Astrocyte (in vitro differentiated cells and primary cell): ENCODE data around the gene ITLN1. TPM values are rescaled to one million over a fixed set of nuclear protein-coding genes. Genes with fewer than 3 reads are reported as not detected.
A peak's percentile ranks its signal among the peaks of the same experiment; 100 is the strongest.
"Not testable (repeated sequence)": the region's sequence is repeated elsewhere in the genome, so short reads cannot be mapped to it uniquely, and the experiment has no call there.

Experiments
- DNase-seq: peaks from one replicate; pipeline ENCODE4 v3.0.0-alpha.2; 2010; ENCODE audit warnings: low read depth
- FAIRE-seq: peaks from 2 replicates; lab custom pipeline; 2011; peaks lifted over from hg19 to GRCh38; lab: Jason Lieb, UNC
- H2AFZ ChIP-seq: 2 replicates; pipeline ENCODE4 v1.6.0; 2012; ENCODE audit warnings: low read depth, low read length, inconsistent platforms
- H3K27ac ChIP-seq: 2 replicates; pipeline ENCODE4 v1.5.1; 2011; ENCODE audit warnings: low read depth, low read length, inconsistent platforms
- H3K27me3 ChIP-seq: 2 replicates; pipeline ENCODE4 v1.6.0; 2011; ENCODE audit warnings: low read length, inconsistent platforms; ENCODE audit not compliant: insufficient read depth
- H3K36me3 ChIP-seq: 2 replicates; pipeline ENCODE4 v1.5.1; 2011; ENCODE audit warnings: low read length, inconsistent platforms; ENCODE audit not compliant: insufficient read depth
- H3K4me1 ChIP-seq: 2 replicates; pipeline ENCODE4 v1.5.1; 2011; ENCODE audit warnings: low read length, inconsistent platforms; ENCODE audit not compliant: insufficient read depth
- H3K4me2 ChIP-seq: 2 replicates; pipeline ENCODE4 v1.6.0; 2012; ENCODE audit warnings: low read length, inconsistent platforms
- H3K4me3 ChIP-seq: 2 replicates; pipeline ENCODE4 v1.5.1; 2011; ENCODE audit warnings: low read depth, mild to moderate bottlenecking, low read length, inconsistent platforms; ENCODE audit not compliant: insufficient read depth
- H3K79me2 ChIP-seq: 2 replicates; pipeline ENCODE4 v1.6.0; 2012; ENCODE audit warnings: mild to moderate bottlenecking, low read length, inconsistent platforms; ENCODE audit not compliant: insufficient read depth
- H3K9ac ChIP-seq: 2 replicates; pipeline ENCODE4 v1.6.0; 2012; ENCODE audit warnings: mild to moderate bottlenecking, low read length, inconsistent platforms
- H3K9me3 ChIP-seq: 2 replicates; pipeline ENCODE4 v1.5.1; 2012; ENCODE audit warnings: low read depth, mild to moderate bottlenecking, low read length, inconsistent platforms; ENCODE audit not compliant: insufficient read depth
- H4K20me1 ChIP-seq: 2 replicates; pipeline ENCODE4 v1.6.0; 2012; ENCODE audit warnings: low read length, inconsistent platforms; ENCODE audit not compliant: insufficient read depth
- H3K27ac Mint-ChIP-seq: one replicate; pipeline ENCODE4 v1.8.0; 2021; ENCODE audit warnings: mild to moderate bottlenecking, mixed read lengths; ENCODE audit not compliant: unreplicated experiment
- H3K27me3 Mint-ChIP-seq: one replicate; pipeline ENCODE4 v1.8.0; 2021; ENCODE audit warnings: low read depth, mixed read lengths; ENCODE audit not compliant: unreplicated experiment
- H3K36me3 Mint-ChIP-seq: one replicate; pipeline ENCODE4 v1.8.0; 2021; ENCODE audit warnings: low read depth, mixed read lengths; ENCODE audit not compliant: unreplicated experiment
- H3K4me1 Mint-ChIP-seq: one replicate; pipeline ENCODE4 v1.8.0; 2021; ENCODE audit warnings: low read depth, mixed read lengths; ENCODE audit not compliant: unreplicated experiment
- H3K4me3 Mint-ChIP-seq: one replicate; pipeline ENCODE4 v1.8.0; 2021; ENCODE audit warnings: mild to moderate bottlenecking, moderate library complexity, mixed read lengths; ENCODE audit not compliant: unreplicated experiment
- H3K9me3 Mint-ChIP-seq: one replicate; pipeline ENCODE4 v1.8.0; 2021; ENCODE audit warnings: mild to moderate bottlenecking, mixed read lengths; ENCODE audit not compliant: unreplicated experiment
- CTCF ChIP-seq: IDR thresholded peaks from 2 replicates; pipeline ENCODE4 v1.5.1; 2011; ENCODE audit warnings: low read depth, mild to moderate bottlenecking, inconsistent platforms, low read length, moderate library complexity; ENCODE audit not compliant: insufficient read depth
- EZH2 ChIP-seq: IDR thresholded peaks from 2 replicates; pipeline ENCODE4 v1.6.1; 2012; ENCODE audit warnings: mild to moderate bottlenecking, low read length, inconsistent platforms; ENCODE audit not compliant: insufficient read depth
- total RNA-seq: library from RNA; stranded (reverse); gene quantifications from 2 replicates; pipeline ENCODE4 v1.2.1, GENCODE V29; 2021

ITLN1 gene
- total RNA-seq, 1 donor from 2014 or later: not detected

GRCh38 chr1:160894368-160895135, 9.6 kb upstream of the ITLN1 start:
- not testable (repeated sequence) for H3K9me3 ChIP-seq, H3K27ac Mint-ChIP-seq, H3K36me3 ChIP-seq, H3K27ac ChIP-seq, DNase-seq, H3K4me3 ChIP-seq, H4K20me1 ChIP-seq, H3K4me1 Mint-ChIP-seq, H3K27me3 ChIP-seq, H3K36me3 Mint-ChIP-seq, H3K9ac ChIP-seq, H3K9me3 Mint-ChIP-seq, H3K4me1 ChIP-seq, FAIRE-seq, H2AFZ ChIP-seq, H3K79me2 ChIP-seq, H3K4me2 ChIP-seq
- Mint-ChIP-seq H3K4me3 (peak overlapping the region; percentile 13), H3K27me3 (peaks cover 25% of the 10 kb centered on the region)

GRCh38 chr1:160891474-160891873, 6.5 kb upstream of the ITLN1 start:
- no peaks in the 10 kb centered on the region for H3K36me3 Mint-ChIP-seq
- Histone ChIP-seq H3K27me3 (no peaks in the 10 kb centered on the region), H3K4me3 (no peak overlapping the region), H3K9me3 (no peaks in the 10 kb centered on the region), H3K27ac (no peak overlapping the region), H4K20me1 (no peaks in the 10 kb centered on the region), H3K79me2 (no peaks in the 10 kb centered on the region), H3K4me2 (no peak overlapping the region), H2AFZ (no peak overlapping the region), H3K9ac (no peak overlapping the region), H3K4me1 (no peaks in the 10 kb centered on the region), H3K36me3 (no peaks in the 10 kb centered on the region)
- no peak overlapping the region for H3K27ac Mint-ChIP-seq
- DNase-seq (no peak), FAIRE-seq (no peak)
- TF ChIP-seq EZH2 (no peak), CTCF (no peak)
- H3K4me1 Mint-ChIP-seq: no peaks in the 10 kb centered on the region
- H3K27me3 Mint-ChIP-seq: peaks cover 10% of the 10 kb centered on the region
- H3K9me3 Mint-ChIP-seq: peaks cover 6% of the 10 kb centered on the region
- no peak overlapping the region for H3K4me3 Mint-ChIP-seq

GRCh38 chr1:160888926-160889325, 3.9 kb upstream of the ITLN1 start:
- Mint-ChIP-seq H3K4me3 (no peak overlapping the region), H3K27ac (no peak overlapping the region)
- no peaks in the 10 kb centered on the region for H4K20me1 ChIP-seq

More at GRCh38 chr1:160888926-160889325, 3.9 kb upstream of the ITLN1 start:
- Histone ChIP-seq H3K4me1 (no peaks in the 10 kb centered on the region), H3K9me3 (no peaks in the 10 kb centered on the region), H3K9ac (no peak overlapping the region), H3K4me2 (no peak overlapping the region), H3K79me2 (no peaks in the 10 kb centered on the region), H3K27ac (no peak overlapping the region), H3K36me3 (no peaks in the 10 kb centered on the region), H3K4me3 (no peak overlapping the region), H3K27me3 (no peaks in the 10 kb centered on the region), H2AFZ (no peak overlapping the region)
- no peaks in the 10 kb centered on the region for H3K36me3 Mint-ChIP-seq
- peaks cover 3% of the 10 kb centered on the region for H3K9me3 Mint-ChIP-seq
- no peaks in the 10 kb centered on the region for H3K4me1 Mint-ChIP-seq
- no peak for FAIRE-seq
- TF ChIP-seq EZH2 (no peak), CTCF (no peak)
- peaks cover 4% of the 10 kb centered on the region for H3K27me3 Mint-ChIP-seq
- DNase-seq: no peak
